ENCODE results near the gene LAG3.
A peak's percentile ranks its signal among the peaks of the same experiment; 100 is the strongest.

LAG3 gene

GRCh38 chr12:6826734-6827436 lies 54.6 kb downstream of the LAG3 start:
- no peak overlapping the region for H3K9ac ChIP-seq (ENCODE audit: low read depth, low read length)
- H3K27me3 ChIP-seq (ENCODE audit: control insufficient read depth, insufficient read depth, low read length): peaks cover 50% of the 10 kb centered on the region
- H3K27ac ChIP-seq (ENCODE audit: low read depth, low read length): no peak overlapping the region
- peaks cover 19% of the 10 kb centered on the region for H3K36me3 ChIP-seq (ENCODE audit: control insufficient read depth, insufficient read depth, low read length)
- 0 out of 2 replicates have a peak overlapping the region, but pooled peaks have one; percentile 25 for H3K4me3 ChIP-seq (ENCODE audit: low read depth, low read length)
- peaks cover 28% of the 10 kb centered on the region for H3K4me1 ChIP-seq (ENCODE audit: control insufficient read depth, insufficient read depth, low read length)
- H3K9me3 ChIP-seq (ENCODE audit: control insufficient read depth, insufficient read depth, low read length): no peaks in the 10 kb centered on the region

GRCh38 chr12:6827437-6827911 lies 55.2 kb downstream of the LAG3 start:
- Histone ChIP-seq H3K4me3 (ENCODE audit: low read depth, low read length) (peak overlapping the region; percentile 25; the same call in 1 of the 2 replicates), H3K27ac (ENCODE audit: low read depth, low read length) (peak overlapping the region; percentile 22), H3K4me1 (ENCODE audit: control insufficient read depth, insufficient read depth, low read length) (peaks cover 28% of the 10 kb centered on the region), H3K27me3 (ENCODE audit: control insufficient read depth, insufficient read depth, low read length) (peaks cover 44% of the 10 kb centered on the region), H3K9ac (ENCODE audit: low read depth, low read length) (no peak overlapping the region), H3K36me3 (ENCODE audit: control insufficient read depth, insufficient read depth, low read length) (peaks cover 24% of the 10 kb centered on the region), H3K9me3 (ENCODE audit: control insufficient read depth, insufficient read depth, low read length) (no peaks in the 10 kb centered on the region)
